HepG2 (cell line): ENCODE measurements around the gene TCF7L2. TPM values are rescaled to one million over a fixed set of nuclear protein-coding genes. Genes with fewer than 3 reads are reported as not detected.

Source experiments
- ATAC-seq: fragments of 200-7000 bp; cut with Tn5 transposase; 3 replicates; pipeline ENCODE4 v1.9.1; 2020; ENCODE audit warnings: mild to moderate bottlenecking, moderate library complexity
- BruUV-seq: library from RNA; stranded (reverse); fragments of 400-500 nt; replicated peaks from 2 replicates; lab custom pipeline; 2021; lab: Mats Ljungman, UMichigan
- CTCF ChIA-PET: fragments of 300-600 bp; formaldehyde crosslinking; extraction: SDS; loops from one replicate; lab custom pipeline; 2021; ENCODE audit warnings: low total read pairs, inconsistent platforms, low intra/inter-chr PET ratio; lab: Yijun Ruan, JAX
- POLR2A ChIA-PET: fragments of 350-600 bp; sonication (Branson Sonifier 250); formaldehyde crosslinking; loops from one replicate; lab custom pipeline; 2020; ENCODE audit warnings: antibody characterized with exemption, inconsistent platforms; lab: Yijun Ruan, JAX
- DNase-seq: peaks from one replicate; pipeline ENCODE4 v3.0.0-alpha.2; 2015; ENCODE audit warnings: low spot score
- FAIRE-seq: peaks from 3 replicates; lab custom pipeline; 2011; peaks lifted over from hg19 to GRCh38; lab: Jason Lieb, UNC
- H2AFZ ChIP-seq: one replicate; pipeline ENCODE4 v1.6.1; 2011; ENCODE audit warnings: low read length, inconsistent platforms
- H3K27ac ChIP-seq: fragments of 300-600 bp; 3 replicates; pipeline ENCODE4 v1.8.0; 2011; ENCODE audit warnings: mixed run types, mild to moderate bottlenecking, mixed read lengths, low read length, inconsistent platforms; ENCODE audit not compliant: insufficient read depth; ENCODE audit errors: extremely low read length
- H3K27me3 ChIP-seq, 2 experiments: fragments of 200-600 bp in 1 of 2; 2 replicates in 1 of 2; 3 replicates in 1 of 2; pipeline versions ENCODE4 v1.6.0 to v1.8.0; 2011; ENCODE audit warnings: low read length in 2 of 2, mild to moderate bottlenecking in 2 of 2, moderate library complexity in 2 of 2, inconsistent platforms in 1 of 2; ENCODE audit not compliant: insufficient read depth in 2 of 2, control insufficient read depth in 1 of 2
- H3K36me3 ChIP-seq, 2 experiments: fragments of 200-600 bp in 1 of 2; replicated peaks in 1 of 2; 2 replicates in 1 of 2; 3 replicates in 1 of 2; pipeline versions ENCODE4 v1.5.1 to v1.8.0; 2011; ENCODE audit warnings: low read length in 2 of 2, inconsistent platforms in 1 of 2; ENCODE audit not compliant: insufficient read depth in 2 of 2, control insufficient read depth in 1 of 2
- H3K4me1 ChIP-seq: 2 replicates; pipeline ENCODE4 v1.5.1; 2012; ENCODE audit warnings: low read length, inconsistent platforms; ENCODE audit not compliant: insufficient read depth
- H3K4me2 ChIP-seq: 2 replicates; pipeline ENCODE4 v1.6.0; 2011; ENCODE audit warnings: low read depth, low read length, inconsistent platforms
- H3K4me3 ChIP-seq, 3 experiments: fragments of 200-600 bp in 1 of 3; sonication (generic), shearing (Covaris generic) in 1 of 3; replicated peaks in 1 of 3; 2 replicates each; pipeline ENCODE4 v1.5.1; 2011 to 2016; ENCODE audit warnings: low read length in 3 of 3, inconsistent platforms in 2 of 3, low read depth in 2 of 3, mild to moderate bottlenecking in 2 of 3, control low read depth in 1 of 3, mixed read lengths in 1 of 3; ENCODE audit not compliant: insufficient read depth in 1 of 3
- H3K79me2 ChIP-seq: one replicate; pipeline ENCODE4 v1.6.1; 2011; ENCODE audit warnings: low read length, inconsistent platforms; ENCODE audit not compliant: insufficient read depth
- H3K9ac ChIP-seq: 2 replicates; pipeline ENCODE4 v1.6.0; 2011; ENCODE audit warnings: mild to moderate bottlenecking, low read depth, low read length, inconsistent platforms; ENCODE audit not compliant: insufficient read depth
- H3K9me3 ChIP-seq: 2 replicates; pipeline ENCODE4 v1.5.1; 2012; ENCODE audit warnings: mild to moderate bottlenecking, low read length
- H4K20me1 ChIP-seq: 2 replicates; pipeline ENCODE4 v1.6.0; 2011; ENCODE audit warnings: inconsistent platforms, mild to moderate bottlenecking, low read length, moderate library complexity; ENCODE audit not compliant: insufficient read depth
- ARID4A ChIP-seq: sonication (generic); formaldehyde crosslinking; IDR thresholded peaks from 2 replicates; pipeline ENCODE4 v1.5.0; 2020; ENCODE audit warnings: mild to moderate bottlenecking, missing genetic modification reagents, borderline replicate concordance
- HIVEP1 ChIP-seq: sonication (generic); formaldehyde crosslinking; IDR thresholded peaks from 2 replicates; pipeline ENCODE4 v1.4.0; 2020; ENCODE audit warnings: mild to moderate bottlenecking, missing genetic modification reagents
- JUN ChIP-seq: sonication (generic); formaldehyde crosslinking; IDR thresholded peaks from 2 replicates; pipeline ENCODE4 v1.4.0; 2020; ENCODE audit warnings: mild to moderate bottlenecking, missing genetic modification reagents
- NRL ChIP-seq: sonication (generic); formaldehyde crosslinking; IDR thresholded peaks from 2 replicates; pipeline ENCODE4 v1.5.0; 2020; ENCODE audit warnings: missing genetic modification reagents, mild to moderate bottlenecking, moderate library complexity, borderline replicate concordance
- RFX3 ChIP-seq: IDR thresholded peaks from 2 replicates; pipeline ENCODE4 v1.6.1; 2016; ENCODE audit warnings: missing biosample characterization, missing genetic modification reagents
- RNF2 ChIP-seq: fragments of 450-650 bp; conservative IDR thresholded peaks from 2 replicates; pipeline ENCODE4 v1.6.1; 2016; ENCODE audit warnings: low read depth
- SMAD3 ChIP-seq: sonication (generic); formaldehyde crosslinking; IDR thresholded peaks from 2 replicates; pipeline ENCODE4 v1.4.0; 2020; ENCODE audit warnings: missing genetic modification reagents
- SYNCRIP ChIP-seq: fragments of 200-400 bp; formaldehyde crosslinking; IDR thresholded peaks from 2 replicates; pipeline ENCODE4 v1.6.1; 2018; ENCODE audit warnings: mild to moderate bottlenecking, low read depth, low read length; ENCODE audit not compliant: insufficient read depth
- TCF12 ChIP-seq, 2 experiments: fragments of 450-650 bp in 1 of 2; sonication (generic) in 1 of 2; formaldehyde crosslinking in 1 of 2; IDR thresholded peaks; 2 replicates each; pipeline versions ENCODE4 v1.6.1 to v1.8.0; 2017 to 2022; ENCODE audit warnings: antibody characterized with exemption in 1 of 2, mild to moderate bottlenecking in 1 of 2, missing genetic modification reagents in 1 of 2, moderate library complexity in 1 of 2
- USF2 ChIP-seq, 2 experiments: sonication (generic) in 1 of 2; formaldehyde crosslinking in 1 of 2; IDR thresholded peaks; 2 replicates each; pipeline versions ENCODE4 v1.5.1 to v1.6.1; 2011 to 2020; ENCODE audit warnings: borderline replicate concordance in 1 of 2, low read depth in 1 of 2, low read length in 1 of 2, mild to moderate bottlenecking in 1 of 2, missing genetic modification reagents in 1 of 2, moderate library complexity in 1 of 2
- YY1 ChIP-seq: IDR thresholded peaks from 2 replicates; pipeline ENCODE4 v1.6.1; 2011; ENCODE audit warnings: low read length, low read depth, moderate library complexity, mild to moderate bottlenecking; ENCODE audit not compliant: insufficient read depth, insufficient replicate concordance
- ZNF556 ChIP-seq: sonication (generic); formaldehyde crosslinking; IDR thresholded peaks from 2 replicates; pipeline ENCODE4 v1.4.0; 2020; ENCODE audit warnings: mild to moderate bottlenecking, missing genetic modification reagents, borderline replicate concordance
- ZNF724P ChIP-seq: sonication (generic); formaldehyde crosslinking; IDR thresholded peaks from 2 replicates; pipeline ENCODE4 v1.8.0; 2022; ENCODE audit warnings: missing genetic modification reagents, borderline replicate concordance
- ZNF761 ChIP-seq: sonication (generic); formaldehyde crosslinking; conservative IDR thresholded peaks from 2 replicates; pipeline ENCODE4 v1.4.0; 2020; ENCODE audit warnings: mild to moderate bottlenecking, missing genetic modification reagents
- WGBS: methylation state at CpG from one replicate; pipeline ENCODE4 v1.1.6; 2017; ENCODE audit warnings: low lambda C conversion rate; 5-methylcytosine and 5-hydroxymethylcytosine counted together
- in situ Hi-C: cut with HindIII; loops from 2 replicates; pipeline ENCODE4 v1.10.0; 2017; ENCODE audit warnings: low pct_unique_long_range_greater_than_20kb; ENCODE audit not compliant: extremely low pct_ligation_motif_present
- intact Hi-C: fragments of 100-400 bp; cut with micrococcal nuclease; formaldehyde crosslinking; loops from one replicate; pipeline ENCODE4 v1.10.0; 2022; ENCODE audit not compliant: unreplicated experiment
- polyA plus RNA-seq, 8 experiments: library from polyadenylated mRNA; depleted of rRNA in 3 of 8; stranded (reverse) in 7 of 8; unstranded in 1 of 8; fragments of >200 nt; fragmentation: Illumina TruSeq in 4 of 8; extraction: Trizol in 4 of 8; gene quantifications; 2 replicates each; pipeline versions ENCODE4 v1.2.1 to v1.2.3, GENCODE V29; 2011 to 2016; ENCODE audit warnings: low read depth in 4 of 8, missing spikeins in 1 of 8, mixed read lengths in 1 of 8; ENCODE audit not compliant: insufficient read depth in 1 of 8
- total RNA-seq, 5 experiments: library from RNA; depleted of rRNA; stranded (reverse); fragments of >200 nt; fragmentation: Illumina TruSeq; extraction: Trizol; gene quantifications; 2 replicates each; pipeline ENCODE4 v1.2.3, GENCODE V29; 2016; ENCODE audit warnings: low read depth in 1 of 5
- TF ChIP-seq, protein P1 (sequence below): sonication (generic); formaldehyde crosslinking; IDR thresholded peaks from 2 replicates; pipeline ENCODE4 v1.8.0; 2022; ENCODE audit warnings: missing genetic modification reagents, mild to moderate bottlenecking, inconsistent platforms, borderline replicate concordance

The TCF7L2 gene
- total and polyA plus RNA-seq, 2 of the 13 experiments (the other 11 are each of a cell fraction or from before 2014, with no cell fraction given) = 3.9 to 13.7 TPM

DNA sequence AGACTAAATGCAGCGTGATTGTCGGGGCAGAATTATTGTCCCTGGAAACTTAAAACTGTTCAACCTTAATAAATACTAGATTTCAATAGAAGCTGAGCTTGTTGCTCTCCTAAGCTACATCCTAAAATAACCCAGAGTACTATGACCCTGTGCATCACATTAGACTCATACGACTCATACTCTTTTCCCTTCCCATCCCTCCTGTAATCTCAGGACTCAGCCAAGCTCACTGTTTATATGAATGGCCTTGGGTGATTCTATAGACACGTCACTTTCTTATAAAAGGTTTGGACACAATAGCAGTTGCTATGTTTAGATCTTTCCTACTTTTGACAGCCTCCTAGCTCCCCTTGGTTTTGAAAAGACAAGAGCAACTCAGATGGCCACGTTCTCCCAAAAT, 17.2 kb downstream of the TCF7L2 start:
- no peak for ATAC-seq
- H3K79me2 ChIP-seq = peaks cover 82% of the 10 kb centered on the region
- no peak for DNase-seq
- H3K4me1 ChIP-seq = peaks cover 61% of the 10 kb centered on the region
- H4K20me1 ChIP-seq = peaks cover 85% of the 10 kb centered on the region
- H3K4me2 ChIP-seq = no peak overlapping the region
- H3K27me3 ChIP-seq = no peaks in the 10 kb centered on the region
- no peak overlapping the region for H2AFZ ChIP-seq
- H3K9me3 ChIP-seq = no peaks in the 10 kb centered on the region
- in situ Hi-C loops (no loop called here), intact Hi-C loops (no loop called here)
- no peak for FAIRE-seq
- peaks cover 15 to 54% of the 10 kb centered on the region in 2 experiments for H3K36me3 ChIP-seq
- POLR2A ChIA-PET = interaction anchor here (1.0 kb wide), 1 partner anchor 9 kb away, joined by 3 read pairs; no protein-coding TSS in a partner anchor
- no peak overlapping the region for H3K4me3 ChIP-seq
- 92% methylated on average over 5 of the region's 5 CpGs for WGBS
- CTCF ChIA-PET = no interaction called here
- no peak overlapping the region for H3K9ac ChIP-seq
- no peak overlapping the region for H3K27ac ChIP-seq
- BruUV-seq = no TSS peak
- TF ChIP-seq ZNF724P (CRISPR knock-in tag) (no peak), YY1 (no peak), USF2 (IDR thresholded peaks at IDR 0.05; ENCODE audit: low read depth, low read length) (no peak), USF2 (CRISPR knock-in tag; IDR thresholded peaks at IDR 0.05; ENCODE audit: borderline replicate concordance) (no peak), SMAD3 (no peak), HIVEP1 (no peak), NRL (CRISPR knock-in tag) (no peak), RFX3 (CRISPR knock-in tag) (no peak), TCF12 (IDR thresholded peaks at IDR 0.05) (no peak), TCF12 (CRISPR knock-in tag; IDR thresholded peaks at IDR 0.05) (no peak), ZNF761 (no peak), RNF2 (no peak), JUN (CRISPR knock-in tag) (no peak), SYNCRIP (no peak), ZNF556 (no peak), ARID4A (CRISPR knock-in tag) (no peak)
- TF ChIP-seq, protein P1, sequence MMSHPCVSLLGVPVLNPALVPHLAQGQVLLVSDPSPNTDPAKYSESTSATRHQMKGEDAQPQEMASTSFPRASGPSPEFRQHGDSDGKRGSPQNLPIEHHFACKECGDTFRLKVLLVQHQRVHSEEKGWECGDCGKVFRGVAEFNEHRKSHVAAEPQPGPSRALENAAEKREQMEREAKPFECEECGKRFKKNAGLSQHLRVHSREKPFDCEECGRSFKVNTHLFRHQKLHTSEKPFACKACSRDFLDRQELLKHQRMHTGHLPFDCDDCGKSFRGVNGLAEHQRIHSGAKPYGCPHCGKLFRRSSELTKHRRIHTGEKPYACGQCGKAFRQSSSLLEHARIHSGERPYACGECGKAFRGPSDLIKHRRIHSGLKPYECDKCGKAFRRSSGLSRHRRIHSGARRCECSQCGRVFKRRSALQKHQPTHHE (CRISPR knock-in tag) = no peak
